ENCODE results near the gene RHBDF2.

DNA sequence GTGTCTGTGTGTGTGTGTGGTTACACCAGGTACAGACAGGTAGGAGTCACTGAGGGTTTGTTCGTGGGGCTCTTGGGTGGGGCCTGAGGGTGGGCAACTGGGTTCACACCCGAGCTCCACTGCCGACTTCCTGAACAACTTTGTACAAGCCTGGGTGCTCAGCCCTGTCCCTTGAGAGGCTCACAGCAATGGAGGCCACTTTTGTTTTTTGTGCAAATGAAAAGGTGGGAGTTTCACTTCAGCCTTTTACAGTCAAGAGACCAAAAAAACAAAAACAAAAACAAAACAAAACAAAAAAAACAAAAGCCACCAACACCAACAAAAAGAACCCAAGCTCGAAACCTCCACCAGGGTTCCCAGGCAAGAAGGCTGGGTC lies 2.4 kb downstream of the RHBDF2 start:
- TF ChIP-seq, protein P1, sequence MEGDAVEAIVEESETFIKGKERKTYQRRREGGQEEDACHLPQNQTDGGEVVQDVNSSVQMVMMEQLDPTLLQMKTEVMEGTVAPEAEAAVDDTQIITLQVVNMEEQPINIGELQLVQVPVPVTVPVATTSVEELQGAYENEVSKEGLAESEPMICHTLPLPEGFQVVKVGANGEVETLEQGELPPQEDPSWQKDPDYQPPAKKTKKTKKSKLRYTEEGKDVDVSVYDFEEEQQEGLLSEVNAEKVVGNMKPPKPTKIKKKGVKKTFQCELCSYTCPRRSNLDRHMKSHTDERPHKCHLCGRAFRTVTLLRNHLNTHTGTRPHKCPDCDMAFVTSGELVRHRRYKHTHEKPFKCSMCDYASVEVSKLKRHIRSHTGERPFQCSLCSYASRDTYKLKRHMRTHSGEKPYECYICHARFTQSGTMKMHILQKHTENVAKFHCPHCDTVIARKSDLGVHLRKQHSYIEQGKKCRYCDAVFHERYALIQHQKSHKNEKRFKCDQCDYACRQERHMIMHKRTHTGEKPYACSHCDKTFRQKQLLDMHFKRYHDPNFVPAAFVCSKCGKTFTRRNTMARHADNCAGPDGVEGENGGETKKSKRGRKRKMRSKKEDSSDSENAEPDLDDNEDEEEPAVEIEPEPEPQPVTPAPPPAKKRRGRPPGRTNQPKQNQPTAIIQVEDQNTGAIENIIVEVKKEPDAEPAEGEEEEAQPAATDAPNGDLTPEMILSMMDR (IDR thresholded peaks at IDR 0.05), result peak in 1 of 5 experiments; percentile 17
- TF ChIP-seq POLR2A (IDR thresholded peaks at IDR 0.05) (no peak), POLR2AphosphoS5 (IDR thresholded peaks at IDR 0.05) (no peak), EP300 (IDR thresholded peaks at IDR 0.05; ENCODE audit: low read depth) (no peak)
